Activated CD8-positive, alpha-beta T cell treated with anti-CD3 and anti-CD28 coated beads for 36 hours (primary cell): ENCODE measurements around the gene ATAD2B. TPM values are rescaled to one million over a fixed set of nuclear protein-coding genes. Genes with fewer than 3 reads are reported as not detected.
A peak's percentile ranks its signal among the peaks of the same experiment; 100 is the strongest.

Source experiments
- ATAC-seq: fragments of 200-7000 bp; cut with Tn5 transposase; one replicate; pipeline ENCODE4 v1.10.0; 2021; ENCODE audit warnings: mild to moderate bottlenecking, moderate library complexity
- CTCF ChIA-PET: fragments of 350-600 bp; sonication (Branson Sonifier 250); formaldehyde crosslinking; loops from one replicate; lab custom pipeline; 2021; ENCODE audit warnings: antibody characterized with exemption; lab: Charles Lee
- POLR2A ChIA-PET: fragments of 350-600 bp; sonication (Branson Sonifier 250); formaldehyde crosslinking; loops from one replicate; lab custom pipeline; 2021; ENCODE audit warnings: antibody characterized with exemption; lab: Charles Lee
- DNase-seq: peaks from one replicate; pipeline ENCODE4 v3.0.0-alpha.2; 2020
- H3K27ac Mint-ChIP-seq: one replicate; pipeline ENCODE4 v1.8.0; 2021; ENCODE audit warnings: mild to moderate bottlenecking, mixed read lengths
- H3K27me3 Mint-ChIP-seq: one replicate; pipeline ENCODE4 v1.8.0; 2021; ENCODE audit warnings: mixed read lengths
- H3K36me3 Mint-ChIP-seq: one replicate; pipeline ENCODE4 v1.8.0; 2021; ENCODE audit warnings: low read depth, mixed read lengths
- H3K4me1 Mint-ChIP-seq: one replicate; pipeline ENCODE4 v1.8.0; 2021; ENCODE audit warnings: low read depth, mixed read lengths
- H3K4me3 Mint-ChIP-seq: one replicate; pipeline ENCODE4 v1.8.0; 2021; ENCODE audit warnings: mild to moderate bottlenecking, moderate library complexity, mixed read lengths
- H3K9me3 Mint-ChIP-seq: one replicate; pipeline ENCODE4 v1.8.0; 2021; ENCODE audit warnings: mixed read lengths
- CTCF ChIP-seq: fragments of 200-600 bp; IDR thresholded peaks from one replicate; pipeline ENCODE4 v1.8.0; 2022; ENCODE audit warnings: antibody characterized with exemption, mild to moderate bottlenecking
- intact Hi-C: fragments of 100-400 bp; cut with micrococcal nuclease; formaldehyde crosslinking; loops from one replicate; pipeline ENCODE4 v1.10.0; 2022
- total RNA-seq, 2 experiments: library from RNA; stranded (reverse); gene quantifications; one replicate each; pipeline ENCODE4 v1.2.3, GENCODE V29; 2021

ATAD2B gene
- total RNA-seq, 2 experiments from 2014 or later = 12.5 to 13.2 TPM

GRCh38 chr2:23793476-23793875 is 133.4 kb downstream of the ATAD2B start:
- Mint-ChIP-seq H3K4me1 (peaks cover 18% of the 10 kb centered on the region), H3K36me3 (no peaks in the 10 kb centered on the region), H3K27ac (no peak overlapping the region), H3K27me3 (no peaks in the 10 kb centered on the region), H3K4me3 (no peak overlapping the region), H3K9me3 (no peaks in the 10 kb centered on the region)
- POLR2A ChIA-PET = no interaction called here
- ATAC-seq (no peak), DNase-seq (no peak)
- TF ChIP-seq CTCF = no peak
- CTCF ChIA-PET = interaction anchor here (0.6 kb wide), 1 partner anchor 31 kb away, joined by 3 read pairs; no protein-coding TSS in a partner anchor
- intact Hi-C loops = no loop called here

- no peak overlapping the region for H3K4me3 Mint-ChIP-seq
- ATAC-seq (no peak), DNase-seq (no peak)
- no peaks in the 10 kb centered on the region for H3K27me3 Mint-ChIP-seq
- H3K9me3 Mint-ChIP-seq = no peaks in the 10 kb centered on the region
- H3K4me1 Mint-ChIP-seq = peaks cover 25% of the 10 kb centered on the region
- no peak for TF ChIP-seq CTCF
- peak overlapping the region; percentile 26 for H3K27ac Mint-ChIP-seq
- H3K36me3 Mint-ChIP-seq = peaks cover 3% of the 10 kb centered on the region
- intact Hi-C loops = no loop called here
- POLR2A ChIA-PET = no interaction called here
- CTCF ChIA-PET = no interaction called here
Observed at GRCh38 chr2:23791030-23791429, 135.9 kb downstream of the ATAD2B start.

- DNase-seq (no peak), ATAC-seq (no peak)
- Mint-ChIP-seq H3K36me3 (peaks cover 10% of the 10 kb centered on the region), H3K9me3 (no peaks in the 10 kb centered on the region), H3K27ac (no peak overlapping the region), H3K27me3 (no peaks in the 10 kb centered on the region), H3K4me3 (no peak overlapping the region), H3K4me1 (peaks cover 25% of the 10 kb centered on the region)
- intact Hi-C loops = no loop called here
- TF ChIP-seq CTCF = no peak
- CTCF ChIA-PET = interaction anchor here (2.0 kb wide), 1 partner anchor 36 kb away, joined by 5 read pairs; no protein-coding TSS in a partner anchor
- POLR2A ChIA-PET = interaction anchor here (0.6 kb wide), 1 partner anchor 463 kb away, joined by 3 read pairs; no protein-coding TSS in a partner anchor
Observed at GRCh38 chr2:23789012-23789411, 137.9 kb downstream of the ATAD2B start.

- Mint-ChIP-seq H3K9me3 (no peaks in the 10 kb centered on the region), H3K4me3 (no peak overlapping the region), H3K27me3 (no peaks in the 10 kb centered on the region), H3K27ac (peak overlapping the region; percentile 43), H3K36me3 (peaks cover 10% of the 10 kb centered on the region), H3K4me1 (peaks cover 25% of the 10 kb centered on the region)
- CTCF ChIA-PET = interaction anchor here (2.0 kb wide), 1 partner anchor 37 kb away, joined by 5 read pairs; no protein-coding TSS in a partner anchor
- POLR2A ChIA-PET = no interaction called here
- ATAC-seq (peak; percentile 92), DNase-seq (peak; percentile 16)
- TF ChIP-seq CTCF = no peak
- intact Hi-C loops = no loop called here
Observed at GRCh38 chr2:23788100-23788499, 138.8 kb downstream of the ATAD2B start.

GRCh38 chr2:23784971-23785370 is 142.0 kb downstream of the ATAD2B start:
- no peak for TF ChIP-seq CTCF
- ATAC-seq (no peak), DNase-seq (no peak)
- H3K36me3 Mint-ChIP-seq = peaks cover 12% of the 10 kb centered on the region
- ChIA-PET CTCF (no interaction called here), POLR2A (interaction anchor here (0.9 kb wide), 1 partner anchor 15 kb away, joined by 3 read pairs; no protein-coding TSS in a partner anchor)
- H3K4me3 Mint-ChIP-seq = no peak overlapping the region
- no peaks in the 10 kb centered on the region for H3K9me3 Mint-ChIP-seq
- intact Hi-C loops = no loop called here
- H3K27ac Mint-ChIP-seq = no peak overlapping the region
- peaks cover 21% of the 10 kb centered on the region for H3K4me1 Mint-ChIP-seq
- no peaks in the 10 kb centered on the region for H3K27me3 Mint-ChIP-seq
